GM19452 (cell line): ENCODE data around the gene NRG3.
"Not testable (repeated sequence)": the region's sequence is repeated elsewhere in the genome, so short reads cannot be mapped to it uniquely, and the experiment has no call there.

Experiments
- ATAC-seq: cut with Tn5 transposase; IDR thresholded peaks from one replicate; pipeline ENCODE4 v1.9.1; 2021; ENCODE audit not compliant: unreplicated experiment

Gene NRG3

DNA sequence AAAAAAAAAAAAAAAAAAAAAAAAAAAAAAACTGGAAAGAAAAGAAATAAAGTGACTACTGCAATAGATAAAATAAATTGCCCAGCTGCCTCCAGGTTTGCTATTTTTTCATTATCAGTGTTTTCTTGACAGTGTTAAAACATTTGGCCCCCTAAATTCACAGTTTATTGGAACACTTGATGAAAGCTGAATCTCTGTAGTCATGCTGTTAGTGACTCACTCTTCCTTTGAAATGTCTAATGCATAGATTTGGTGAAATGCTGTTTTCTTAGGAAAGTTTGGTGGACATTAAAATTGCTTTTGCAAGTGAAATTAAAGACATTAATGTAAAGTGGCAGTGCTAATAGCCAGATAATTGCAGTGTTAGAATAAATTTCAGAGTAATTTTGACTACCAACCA lies 785.2 kb downstream of the NRG3 start:
- ATAC-seq: no peak

- no peak for ATAC-seq
Observed at GRCh38 chr10:82660986-82661385, 786.0 kb downstream of the NRG3 start.

GRCh38 chr10:82661701-82662100 lies 786.7 kb downstream of the NRG3 start:
- ATAC-seq: no peak

DNA sequence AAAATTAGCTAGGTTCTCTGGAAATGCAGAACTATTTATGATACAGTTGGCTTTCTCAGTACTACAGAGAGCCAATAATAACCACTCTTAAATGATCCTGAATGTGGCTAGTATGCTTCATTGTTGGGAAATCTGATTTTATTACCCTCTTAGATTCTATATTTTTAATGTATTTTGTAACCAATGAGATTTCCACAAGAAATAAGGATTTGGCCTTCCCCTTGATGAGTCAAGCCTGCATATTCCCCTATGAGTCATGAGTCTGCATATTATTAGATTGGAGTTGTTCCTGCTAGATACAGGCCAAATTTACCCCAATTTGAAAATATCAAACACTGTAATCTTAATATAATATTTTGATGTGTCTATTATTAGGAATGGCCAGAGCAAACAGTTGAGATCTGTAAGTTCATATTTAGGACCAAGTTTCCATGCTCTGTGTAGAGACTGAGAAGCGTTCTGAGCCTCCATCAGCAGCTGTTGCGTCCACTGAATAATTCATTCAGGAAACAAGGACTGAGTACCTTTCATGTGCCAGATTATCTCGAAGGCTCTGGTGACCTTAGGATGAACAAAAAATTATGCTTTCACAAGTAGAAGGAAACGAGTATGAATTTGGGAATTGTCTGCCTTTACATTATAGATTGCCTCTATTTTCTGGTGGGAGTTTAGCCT lies 793.4 kb downstream of the NRG3 start:
- no peak for ATAC-seq

DNA sequence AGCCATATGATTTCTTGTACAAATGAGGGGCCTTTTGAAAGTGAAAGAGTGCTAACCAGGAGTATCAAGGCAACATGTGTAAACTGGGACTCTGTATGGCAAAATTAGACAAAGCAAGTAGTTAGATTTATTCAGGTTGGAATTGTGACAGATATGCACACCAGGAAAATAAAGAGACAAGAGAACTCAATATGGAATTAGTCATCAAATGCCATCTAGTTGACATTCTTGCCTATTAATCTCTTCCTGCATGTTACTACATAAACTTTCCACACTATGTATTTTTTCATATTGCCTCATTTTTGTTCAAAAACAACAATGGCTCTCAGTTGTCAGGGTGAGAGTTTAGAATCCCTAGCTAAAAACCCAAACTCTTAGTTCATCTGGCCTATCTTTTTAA lies 799.0 kb downstream of the NRG3 start:
- ATAC-seq: no peak

GRCh38 chr10:82677932-82678331 lies 802.9 kb downstream of the NRG3 start:
- not testable (repeated sequence) for ATAC-seq

DNA sequence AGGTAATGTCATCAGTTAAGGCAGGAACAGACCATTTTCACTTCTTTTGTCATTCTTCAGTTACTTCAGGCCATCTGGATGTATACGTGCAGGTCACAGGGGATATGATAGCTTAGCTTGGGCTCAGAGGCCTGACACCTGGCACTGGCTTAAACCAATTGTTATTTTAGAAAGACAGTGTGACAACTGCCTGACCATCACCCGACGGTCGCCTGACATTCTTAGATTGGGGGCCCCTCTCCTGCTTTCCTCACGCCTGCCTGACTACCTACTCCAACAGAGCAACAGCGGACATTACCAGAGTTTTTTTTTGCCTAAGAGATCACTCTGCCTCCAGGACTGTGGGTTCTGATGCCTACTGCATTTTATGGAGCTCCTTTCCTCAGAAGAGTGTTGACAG lies 803.5 kb downstream of the NRG3 start:
- not testable (repeated sequence) for ATAC-seq

DNA sequence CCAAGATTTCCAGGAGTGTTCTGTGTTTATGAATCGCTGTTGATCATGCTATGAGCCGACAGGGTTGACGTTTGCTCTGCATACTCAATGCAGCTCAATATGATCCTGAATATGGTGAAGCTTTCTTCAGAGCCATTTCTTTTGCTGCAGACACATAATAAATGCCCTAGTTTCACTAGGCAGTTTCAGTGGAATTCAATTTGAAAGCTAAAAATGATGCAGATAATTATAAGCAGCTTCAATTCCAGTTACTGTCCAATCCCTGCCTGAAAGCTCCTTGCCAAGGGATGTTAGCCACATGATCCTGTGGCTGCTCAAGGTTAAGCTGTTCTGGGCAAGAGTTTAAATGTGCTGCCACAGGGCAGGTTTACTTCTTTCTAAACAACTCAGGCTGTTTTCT lies 805.6 kb downstream of the NRG3 start:
- no peak for ATAC-seq

DNA sequence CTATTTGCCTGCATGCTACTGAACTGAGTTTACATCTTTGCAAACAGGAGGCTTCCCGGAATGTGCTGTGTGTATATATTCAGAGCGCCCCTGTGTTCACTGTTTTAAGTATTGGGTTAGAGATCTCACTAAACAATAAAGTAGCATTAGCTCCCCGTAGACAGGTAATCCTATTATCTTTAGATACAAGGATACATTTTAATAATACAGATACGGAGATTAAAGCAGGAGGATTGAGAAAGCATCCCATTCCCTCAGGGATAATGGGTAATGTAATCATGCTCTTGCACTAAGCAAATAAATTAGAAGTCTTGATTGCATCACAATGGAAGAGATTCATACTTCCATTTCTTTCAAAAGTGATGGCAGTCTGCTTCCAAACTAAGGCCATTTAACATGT lies 809.0 kb downstream of the NRG3 start:
- ATAC-seq: no peak

GRCh38 chr10:82685087-82685486 lies 810.1 kb downstream of the NRG3 start:
- ATAC-seq: no peak

- no peak for ATAC-seq
Observed at GRCh38 chr10:82691211-82691610, 816.2 kb downstream of the NRG3 start.

DNA sequence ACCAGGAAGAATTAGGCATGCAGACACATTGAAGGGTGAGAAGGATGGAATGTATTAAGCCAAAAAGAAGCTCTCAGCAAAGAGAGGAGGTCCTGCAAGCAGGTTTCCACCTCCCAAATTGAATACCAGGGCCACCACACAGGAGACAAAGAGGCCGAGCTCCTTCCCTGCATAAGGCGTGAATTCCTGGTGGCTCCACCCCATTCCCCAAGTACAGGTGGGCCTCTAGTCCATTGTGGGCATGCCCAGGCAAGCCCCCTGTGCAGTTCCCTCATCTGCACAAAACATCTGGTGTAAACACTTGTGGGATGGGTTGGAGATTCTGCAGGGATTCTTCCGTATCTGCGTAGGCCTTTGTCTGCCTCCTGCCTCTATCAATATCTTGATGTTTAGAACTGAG lies 817.5 kb downstream of the NRG3 start:
- ATAC-seq: no peak

- no peak for ATAC-seq
Observed at GRCh38 chr10:82721831-82722230, 846.8 kb downstream of the NRG3 start.

- ATAC-seq: no peak
Observed at GRCh38 chr10:82722273-82722672, 847.3 kb downstream of the NRG3 start.

- no peak for ATAC-seq
Observed at GRCh38 chr10:82736305-82736704, 861.3 kb downstream of the NRG3 start.

- ATAC-seq: no peak
Observed at GRCh38 chr10:82737549-82737948, 862.6 kb downstream of the NRG3 start.

GRCh38 chr10:82738592-82738991 lies 863.6 kb downstream of the NRG3 start:
- no peak for ATAC-seq

GRCh38 chr10:82742478-82742877 lies 867.5 kb downstream of the NRG3 start:
- ATAC-seq: no peak

GRCh38 chr10:82742898-82743297 lies 867.9 kb downstream of the NRG3 start:
- no peak for ATAC-seq

DNA sequence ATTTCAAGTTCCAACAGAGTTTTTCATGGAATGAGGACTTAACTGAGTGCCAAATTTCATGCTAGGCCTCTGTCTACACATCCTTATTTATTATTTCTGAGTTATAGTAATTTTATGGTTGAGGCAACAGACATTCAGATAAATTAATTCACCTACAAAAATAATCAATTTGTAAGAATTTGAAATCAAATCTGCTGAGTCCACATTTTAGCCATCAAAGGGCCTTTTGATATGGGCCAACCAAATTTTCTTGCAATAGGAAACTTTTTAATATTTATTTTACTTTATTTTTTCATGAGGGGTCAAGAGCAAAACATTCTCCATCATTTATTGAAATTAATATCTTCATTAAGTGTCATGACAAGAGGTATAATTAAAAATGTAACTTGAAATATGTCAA lies 875.5 kb downstream of the NRG3 start:
- ATAC-seq: no peak

DNA sequence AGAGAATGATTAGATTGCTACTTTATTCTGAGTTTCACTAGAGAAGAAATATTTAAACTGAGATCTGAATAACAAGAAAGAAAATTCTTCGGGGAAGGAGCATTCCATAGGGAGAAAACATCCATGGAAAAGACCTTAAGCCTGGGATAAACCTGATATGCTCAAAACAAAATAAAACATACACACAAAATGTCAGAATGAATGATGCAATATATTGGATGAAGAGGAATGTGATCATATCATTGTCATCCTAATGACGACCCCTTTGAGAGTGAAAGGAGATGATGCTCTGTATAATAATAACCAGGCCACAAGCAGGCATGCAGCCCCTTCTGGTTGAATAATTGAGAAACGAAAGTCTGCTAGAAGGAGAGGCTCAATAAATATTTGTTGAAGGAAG lies 882.4 kb downstream of the NRG3 start:
- no peak for ATAC-seq

- ATAC-seq: no peak
Observed at GRCh38 chr10:82757901-82758300, 882.9 kb downstream of the NRG3 start.

DNA sequence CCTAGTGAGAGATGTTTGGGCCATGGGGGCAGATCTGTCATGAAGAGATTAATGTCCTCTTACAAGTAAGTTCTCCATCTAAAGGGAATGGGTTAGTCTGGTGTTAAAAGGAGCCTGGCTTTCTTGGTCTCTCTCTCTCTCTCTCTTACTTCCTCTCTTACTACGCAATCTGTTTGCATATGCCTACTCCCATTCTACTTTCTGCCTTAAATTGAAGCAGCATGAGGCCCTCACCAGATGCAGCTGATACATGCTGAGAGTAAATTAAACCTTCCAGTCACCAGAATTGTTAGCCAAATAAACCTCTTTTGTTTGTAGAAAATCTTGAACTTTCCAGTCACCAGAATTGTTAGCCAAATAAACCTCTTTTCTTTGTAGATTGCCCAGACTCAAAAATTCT lies 884.1 kb downstream of the NRG3 start:
- ATAC-seq: no peak
